HepG2 (cell line): Measurements from ENCODE around the gene EFCAB8. TPM values are rescaled to one million over a fixed set of nuclear protein-coding genes. Genes with fewer than 3 reads are reported as not detected.

Experiments
- ATAC-seq: fragments of 200-7000 bp; cut with Tn5 transposase; 3 replicates; pipeline ENCODE4 v1.9.1; 2020; ENCODE audit warnings: mild to moderate bottlenecking, moderate library complexity
- BruUV-seq: library from RNA; stranded (reverse); fragments of 400-500 nt; replicated peaks from 2 replicates; lab custom pipeline; 2021; lab: Mats Ljungman, UMichigan
- CTCF ChIA-PET: fragments of 300-600 bp; formaldehyde crosslinking; extraction: SDS; loops from one replicate; lab custom pipeline; 2021; ENCODE audit warnings: low total read pairs, inconsistent platforms, low intra/inter-chr PET ratio; lab: Yijun Ruan, JAX
- POLR2A ChIA-PET: fragments of 350-600 bp; sonication (Branson Sonifier 250); formaldehyde crosslinking; loops from one replicate; lab custom pipeline; 2020; ENCODE audit warnings: antibody characterized with exemption, inconsistent platforms; lab: Yijun Ruan, JAX
- DNase-seq: peaks from one replicate; pipeline ENCODE4 v3.0.0-alpha.2; 2015; ENCODE audit warnings: low spot score
- FAIRE-seq: peaks from 3 replicates; lab custom pipeline; 2011; peaks lifted over from hg19 to GRCh38; lab: Jason Lieb, UNC
- H2AFZ ChIP-seq: one replicate; pipeline ENCODE4 v1.6.1; 2011; ENCODE audit warnings: low read length, inconsistent platforms
- H3K27ac ChIP-seq: fragments of 300-600 bp; 3 replicates; pipeline ENCODE4 v1.8.0; 2011; ENCODE audit warnings: mixed run types, mild to moderate bottlenecking, mixed read lengths, low read length, inconsistent platforms; ENCODE audit not compliant: insufficient read depth; ENCODE audit errors: extremely low read length
- H3K27me3 ChIP-seq, 2 experiments: fragments of 200-600 bp in 1 of 2; 2 replicates in 1 of 2; 3 replicates in 1 of 2; pipeline versions ENCODE4 v1.6.0 to v1.8.0; 2011; ENCODE audit warnings: low read length in 2 of 2, mild to moderate bottlenecking in 2 of 2, moderate library complexity in 2 of 2, inconsistent platforms in 1 of 2; ENCODE audit not compliant: insufficient read depth in 2 of 2, control insufficient read depth in 1 of 2
- H3K36me3 ChIP-seq, 2 experiments: fragments of 200-600 bp in 1 of 2; replicated peaks in 1 of 2; 2 replicates in 1 of 2; 3 replicates in 1 of 2; pipeline versions ENCODE4 v1.5.1 to v1.8.0; 2011; ENCODE audit warnings: low read length in 2 of 2, inconsistent platforms in 1 of 2; ENCODE audit not compliant: insufficient read depth in 2 of 2, control insufficient read depth in 1 of 2
- H3K4me1 ChIP-seq: 2 replicates; pipeline ENCODE4 v1.5.1; 2012; ENCODE audit warnings: low read length, inconsistent platforms; ENCODE audit not compliant: insufficient read depth
- H3K4me2 ChIP-seq: 2 replicates; pipeline ENCODE4 v1.6.0; 2011; ENCODE audit warnings: low read depth, low read length, inconsistent platforms
- H3K4me3 ChIP-seq, 3 experiments: fragments of 200-600 bp in 1 of 3; sonication (generic), shearing (Covaris generic) in 1 of 3; replicated peaks in 1 of 3; 2 replicates each; pipeline ENCODE4 v1.5.1; 2011 to 2016; ENCODE audit warnings: low read length in 3 of 3, inconsistent platforms in 2 of 3, low read depth in 2 of 3, mild to moderate bottlenecking in 2 of 3, control low read depth in 1 of 3, mixed read lengths in 1 of 3; ENCODE audit not compliant: insufficient read depth in 1 of 3
- H3K79me2 ChIP-seq: one replicate; pipeline ENCODE4 v1.6.1; 2011; ENCODE audit warnings: low read length, inconsistent platforms; ENCODE audit not compliant: insufficient read depth
- H3K9ac ChIP-seq: 2 replicates; pipeline ENCODE4 v1.6.0; 2011; ENCODE audit warnings: mild to moderate bottlenecking, low read depth, low read length, inconsistent platforms; ENCODE audit not compliant: insufficient read depth
- H3K9me3 ChIP-seq: 2 replicates; pipeline ENCODE4 v1.5.1; 2012; ENCODE audit warnings: mild to moderate bottlenecking, low read length
- H4K20me1 ChIP-seq: 2 replicates; pipeline ENCODE4 v1.6.0; 2011; ENCODE audit warnings: inconsistent platforms, mild to moderate bottlenecking, low read length, moderate library complexity; ENCODE audit not compliant: insufficient read depth
- ASH2L ChIP-seq: fragments of 300-600, 200-600 bp; sonication (generic); IDR thresholded peaks from 2 replicates; pipeline ENCODE4 v1.7.0; 2017; ENCODE audit warnings: low read depth, mild to moderate bottlenecking, moderate library complexity, mixed read lengths, low read length; ENCODE audit not compliant: insufficient read length
- ZMYM3 ChIP-seq: sonication (generic); formaldehyde crosslinking; IDR thresholded peaks from 2 replicates; pipeline ENCODE4 v1.5.1; 2020; ENCODE audit warnings: mild to moderate bottlenecking, missing genetic modification reagents
- ZNF768 ChIP-seq: sonication (generic); formaldehyde crosslinking; IDR thresholded peaks from 2 replicates; pipeline ENCODE4 v1.4.0; 2020; ENCODE audit warnings: missing genetic modification reagents
- WGBS: methylation state at CpG from one replicate; pipeline ENCODE4 v1.1.6; 2017; ENCODE audit warnings: low lambda C conversion rate; 5-methylcytosine and 5-hydroxymethylcytosine counted together
- in situ Hi-C: cut with HindIII; loops from 2 replicates; pipeline ENCODE4 v1.10.0; 2017; ENCODE audit warnings: low pct_unique_long_range_greater_than_20kb; ENCODE audit not compliant: extremely low pct_ligation_motif_present
- intact Hi-C: fragments of 100-400 bp; cut with micrococcal nuclease; formaldehyde crosslinking; loops from one replicate; pipeline ENCODE4 v1.10.0; 2022; ENCODE audit not compliant: unreplicated experiment
- polyA plus RNA-seq, 8 experiments: library from polyadenylated mRNA; depleted of rRNA in 3 of 8; stranded (reverse) in 7 of 8; unstranded in 1 of 8; fragments of >200 nt; fragmentation: Illumina TruSeq in 4 of 8; extraction: Trizol in 4 of 8; gene quantifications; 2 replicates each; pipeline versions ENCODE4 v1.2.1 to v1.2.3, GENCODE V29; 2011 to 2016; ENCODE audit warnings: low read depth in 4 of 8, missing spikeins in 1 of 8, mixed read lengths in 1 of 8; ENCODE audit not compliant: insufficient read depth in 1 of 8
- total RNA-seq, 5 experiments: library from RNA; depleted of rRNA; stranded (reverse); fragments of >200 nt; fragmentation: Illumina TruSeq; extraction: Trizol; gene quantifications; 2 replicates each; pipeline ENCODE4 v1.2.3, GENCODE V29; 2016; ENCODE audit warnings: low read depth in 1 of 5
- TF ChIP-seq, protein P1 (sequence below): sonication (generic); formaldehyde crosslinking; IDR thresholded peaks from 2 replicates; pipeline ENCODE4 v1.5.1; 2020; ENCODE audit warnings: mild to moderate bottlenecking, missing genetic modification reagents, borderline replicate concordance
- TF ChIP-seq, protein P2 (sequence below): sonication (generic); formaldehyde crosslinking; IDR thresholded peaks from 2 replicates; pipeline ENCODE4 v1.9.0; 2022; ENCODE audit warnings: low read depth, missing genetic modification reagents

Gene EFCAB8
- total and polyA plus RNA-seq, 2 of the 13 experiments (the other 11 are each of a cell fraction or from before 2014, with no cell fraction given): 0.15 to 0.22 TPM

DNA sequence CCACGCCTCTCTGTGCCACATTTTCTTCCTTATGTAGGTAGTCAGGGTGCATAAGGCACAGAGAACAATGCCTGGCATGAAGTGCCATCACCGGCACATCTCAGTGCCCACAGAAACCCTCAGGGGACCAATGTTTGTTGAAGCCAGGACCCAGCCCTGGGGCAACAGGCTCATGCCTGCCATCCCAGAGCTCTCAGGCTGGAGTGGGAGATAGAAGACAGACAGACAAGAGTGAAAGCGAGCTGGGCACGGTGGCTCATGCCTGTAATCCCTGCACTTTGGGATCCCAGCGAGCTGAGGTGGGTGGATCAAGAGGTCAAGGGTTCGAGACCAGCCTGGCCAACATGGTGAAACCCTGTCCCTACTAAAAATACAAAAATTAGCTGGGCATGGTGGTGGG is 13.5 kb downstream of the EFCAB8 start:
- BruUV-seq: no TSS peak
- TF ChIP-seq ASH2L (no peak), ZNF768 (CRISPR knock-in tag) (peak; percentile 85), ZMYM3 (peak; percentile 30; the same call in 1 of the 2 replicates)
- TF ChIP-seq, protein P1, sequence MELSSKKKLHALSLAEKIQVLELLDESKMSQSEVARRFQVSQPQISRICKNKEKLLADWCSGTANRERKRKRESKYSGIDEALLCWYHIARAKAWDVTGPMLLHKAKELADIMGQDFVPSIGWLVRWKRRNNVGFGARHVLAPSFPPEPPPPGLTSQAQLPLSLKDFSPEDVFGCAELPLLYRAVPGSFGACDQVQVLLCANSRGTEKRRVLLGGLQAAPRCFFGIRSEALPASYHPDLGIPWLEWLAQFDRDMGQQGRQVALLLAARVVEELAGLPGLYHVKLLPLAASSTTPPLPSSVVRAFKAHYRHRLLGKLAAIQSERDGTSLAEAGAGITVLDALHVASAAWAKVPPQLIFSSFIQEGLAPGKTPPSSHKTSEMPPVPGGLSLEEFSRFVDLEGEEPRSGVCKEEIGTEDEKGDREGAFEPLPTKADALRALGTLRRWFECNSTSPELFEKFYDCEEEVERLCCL (CRISPR knock-in tag): 0 out of 2 replicates have a peak, but pooled peaks have one; percentile 24
- TF ChIP-seq, protein P2, sequence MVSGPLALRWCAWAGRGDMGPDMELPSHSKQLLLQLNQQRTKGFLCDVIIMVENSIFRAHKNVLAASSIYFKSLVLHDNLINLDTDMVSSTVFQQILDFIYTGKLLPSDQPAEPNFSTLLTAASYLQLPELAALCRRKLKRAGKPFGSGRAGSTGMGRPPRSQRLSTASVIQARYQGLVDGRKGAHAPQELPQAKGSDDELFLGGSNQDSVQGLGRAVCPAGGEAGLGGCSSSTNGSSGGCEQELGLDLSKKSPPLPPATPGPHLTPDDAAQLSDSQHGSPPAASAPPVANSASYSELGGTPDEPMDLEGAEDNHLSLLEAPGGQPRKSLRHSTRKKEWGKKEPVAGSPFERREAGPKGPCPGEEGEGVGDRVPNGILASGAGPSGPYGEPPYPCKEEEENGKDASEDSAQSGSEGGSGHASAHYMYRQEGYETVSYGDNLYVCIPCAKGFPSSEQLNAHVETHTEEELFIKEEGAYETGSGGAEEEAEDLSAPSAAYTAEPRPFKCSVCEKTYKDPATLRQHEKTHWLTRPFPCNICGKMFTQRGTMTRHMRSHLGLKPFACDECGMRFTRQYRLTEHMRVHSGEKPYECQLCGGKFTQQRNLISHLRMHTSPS (CRISPR knock-in tag): no peak
- ATAC-seq (no peak), FAIRE-seq (no peak), DNase-seq (no peak)
- Histone ChIP-seq H3K4me2 (no peak overlapping the region), H3K4me1 (no peaks in the 10 kb centered on the region), H3K36me3 (no peaks in the 10 kb centered on the region), H3K9ac (no peak overlapping the region), H3K4me3 (no peak overlapping the region), H3K27me3 (no peaks in the 10 kb centered on the region), H4K20me1 (no peaks in the 10 kb centered on the region), H3K79me2 (no peaks in the 10 kb centered on the region), H3K27ac (no peak overlapping the region), H2AFZ (no peak overlapping the region), H3K9me3 (no peaks in the 10 kb centered on the region)
- POLR2A ChIA-PET: no interaction called here
- CTCF ChIA-PET: no interaction called here
- intact Hi-C loops: no loop called here
- in situ Hi-C loops: no loop called here
- WGBS: 43% methylated on average over 5 of the region's 6 CpGs
